GM12878 (cell line): Measurements from ENCODE around the gene ASMTL. TPM values are rescaled to one million over a fixed set of nuclear protein-coding genes. Genes with fewer than 3 reads are reported as not detected.

Experiments
- ATAC-seq: fragments of 200-7000 bp; cut with Tn5 transposase; 3 replicates; pipeline ENCODE4 v1.9.1; 2020; ENCODE audit warnings: mild to moderate bottlenecking, moderate library complexity
- BruUV-seq: library from RNA; stranded (reverse); fragments of 400-500 nt; replicated peaks from 2 replicates; lab custom pipeline; 2021; lab: Mats Ljungman, UMichigan
- CTCF ChIA-PET: fragments of 300-600 bp; sonication (Branson Sonifier 250); formaldehyde crosslinking; extraction: SDS; loops from one replicate; lab custom pipeline; 2021; ENCODE audit warnings: inconsistent platforms; lab: Yijun Ruan, JAX
- POLR2A ChIA-PET: fragments of 350-600 bp; formaldehyde crosslinking; extraction: SDS; loops from one replicate; lab custom pipeline; 2021; ENCODE audit warnings: inconsistent platforms; lab: Charles Lee
- RAD21 ChIA-PET: fragments of 300-600 bp; sonication (Branson Sonifier 250); formaldehyde crosslinking; loops from one replicate; lab custom pipeline; 2023; ENCODE audit warnings: antibody characterized with exemption; ENCODE audit not compliant: unreplicated experiment; lab: Charles Lee
- SMC1A ChIA-PET: fragments of 300-600 bp; sonication (Branson Sonifier 250); formaldehyde crosslinking; loops from one replicate; lab custom pipeline; 2023; ENCODE audit not compliant: unreplicated experiment, uncharacterized antibody; lab: Charles Lee
- DNase-seq: peaks from one replicate; pipeline ENCODE4 v3.0.0-alpha.2; 2011; ENCODE audit warnings: low read depth, low spot score
- FAIRE-seq: peaks from 3 replicates; lab custom pipeline; 2011; peaks lifted over from hg19 to GRCh38; lab: Jason Lieb, UNC
- H2AFZ ChIP-seq: 2 replicates; pipeline ENCODE4 v1.6.0; 2011; ENCODE audit warnings: low read depth, low read length, control low read depth; ENCODE audit not compliant: control insufficient read depth
- H3K27ac ChIP-seq: 2 replicates; pipeline ENCODE4 v1.5.1; 2011; ENCODE audit warnings: control low read depth; ENCODE audit not compliant: control insufficient read depth, insufficient read depth
- H3K27me3 ChIP-seq, 2 experiments: replicated peaks in 1 of 2; 2 replicates each; pipeline versions ENCODE4 v1.6.0 to v1.6.1; 2011; ENCODE audit warnings: low read length in 1 of 2; ENCODE audit not compliant: control insufficient read depth in 2 of 2, insufficient read depth in 2 of 2
- H3K36me3 ChIP-seq, 2 experiments: 2 replicates each; pipeline ENCODE4 v1.5.1; 2011; ENCODE audit warnings: low read length in 1 of 2; ENCODE audit not compliant: control insufficient read depth in 2 of 2, insufficient read depth in 2 of 2
- H3K4me1 ChIP-seq: 2 replicates; pipeline ENCODE4 v1.6.1; 2011; ENCODE audit warnings: mild to moderate bottlenecking, low read length, moderate library complexity, mixed read lengths; ENCODE audit not compliant: control insufficient read depth, insufficient read depth
- H3K4me2 ChIP-seq: 2 replicates; pipeline ENCODE4 v1.6.0; 2011; ENCODE audit warnings: control low read depth; ENCODE audit not compliant: control insufficient read depth, insufficient read depth
- H3K4me3 ChIP-seq: fragments of 200-600 bp; sonication (generic); 2 replicates; pipeline ENCODE4 v1.5.1; 2016
- H3K79me2 ChIP-seq: 2 replicates; pipeline ENCODE4 v1.6.0; 2011; ENCODE audit warnings: low read length; ENCODE audit not compliant: control insufficient read depth, insufficient read depth
- H3K9ac ChIP-seq: 2 replicates; pipeline ENCODE4 v1.8.0; 2011; ENCODE audit warnings: low read length, control low read depth, mixed read lengths; ENCODE audit not compliant: control insufficient read depth, insufficient read depth
- H3K9me3 ChIP-seq: replicated peaks from 3 replicates; pipeline ENCODE4 v1.5.1; 2011; ENCODE audit warnings: mild to moderate bottlenecking, low read length; ENCODE audit not compliant: control insufficient read depth, insufficient read depth
- H4K20me1 ChIP-seq: 2 replicates; pipeline ENCODE4 v1.6.0; 2011; ENCODE audit not compliant: control insufficient read depth, insufficient read depth
- EGR1 ChIP-seq, 2 experiments: IDR thresholded peaks; 1 replicate in 1 of 2; 2 replicates in 1 of 2; pipeline ENCODE4 v1.6.1; 2011 to 2012; ENCODE audit warnings: low read depth in 2 of 2, low read length in 2 of 2, borderline replicate concordance in 1 of 2, mild to moderate bottlenecking in 1 of 2, moderate library complexity in 1 of 2
- ELK1 ChIP-seq: IDR thresholded peaks from 2 replicates; pipeline ENCODE4 v1.6.1; 2012; ENCODE audit warnings: low read depth, low read length, improper control_type of control experiment
- POLR2AphosphoS5 ChIP-seq: IDR thresholded peaks from 2 replicates; pipeline ENCODE4 v1.6.1; 2011; ENCODE audit warnings: mild to moderate bottlenecking, low read length, inconsistent platforms
- RCOR1 ChIP-seq: conservative IDR thresholded peaks from 2 replicates; pipeline ENCODE4 v1.6.1; 2012; ENCODE audit warnings: low read depth, low read length, improper control_type of control experiment
- ZNF24 ChIP-seq: fragments of 450-650 bp; IDR thresholded peaks from 2 replicates; pipeline ENCODE4 v1.6.1; 2017; ENCODE audit warnings: antibody characterized with exemption, mild to moderate bottlenecking
- WGBS: methylation state at CpG from one replicate; pipeline ENCODE4 v1.1.6; 2016; ENCODE audit warnings: low lambda C conversion rate; ENCODE audit not compliant: insufficient replicate concordance, insufficient coverage; ENCODE audit errors: missing lambda C conversion rate; 5-methylcytosine and 5-hydroxymethylcytosine counted together
- in situ Hi-C: fragments of 300-500 bp; cut with MboI; formaldehyde crosslinking; loops from 9 replicates; pipeline ENCODE4 v1.14.3; 2018; ENCODE audit warnings: mixed read lengths
- intact Hi-C: fragments of 100-400 bp; cut with micrococcal nuclease; formaldehyde crosslinking; loops from one replicate; pipeline ENCODE4 v1.14.2; 2022; ENCODE audit not compliant: unreplicated experiment
- polyA plus RNA-seq, 11 experiments: library from polyadenylated mRNA; depleted of rRNA in 4 of 11; unstranded in 6 of 11; stranded (reverse) in 5 of 11; fragments of >200 nt; fragmentation: Nextera tagmentation in 4 of 11; fragmentation: Illumina TruSeq in 1 of 11; extraction: Ambion mirVana in 4 of 11; extraction: Trizol in 1 of 11; gene quantifications; 1 replicate in 1 of 11; 2 replicates in 10 of 11; pipeline versions ENCODE4 v1.2.1 to v1.2.3, GENCODE V29; 2011 to 2016; ENCODE audit warnings: inconsistent platforms in 2 of 11, missing spikeins in 2 of 11, low read depth in 1 of 11
- total RNA-seq, 4 experiments: library from RNA; depleted of rRNA in 3 of 4; stranded (reverse); fragments of >200 nt in 3 of 4; fragmentation: Illumina TruSeq in 1 of 4; extraction: Trizol in 1 of 4; gene quantifications; 2 replicates each; pipeline versions ENCODE4 v1.2.1 to v1.2.3, GENCODE V29; 2013 to 2021
- TF ChIP-seq, protein P1 (sequence below): fragments of 450-650 bp; IDR thresholded peaks from 2 replicates; pipeline ENCODE4 v1.6.1; 2016; ENCODE audit warnings: mild to moderate bottlenecking

ASMTL gene
- total and polyA plus RNA-seq, 10 of the 15 experiments (the other 5 are each of a cell fraction or from before 2014, with no cell fraction given): 1.6 to 51.9 (median 32.1) TPM

- ATAC-seq (no peak), FAIRE-seq (no peak), DNase-seq (no peak)
- no peak overlapping the region for H3K9ac ChIP-seq
- RAD21 ChIA-PET: no interaction called here
- peaks cover 36% of the 10 kb centered on the region for H3K79me2 ChIP-seq
- H3K4me2 ChIP-seq: peak overlapping the region; percentile 33; the same call in 1 of the 2 replicates
- CTCF ChIA-PET: no interaction called here
- H4K20me1 ChIP-seq: no peaks in the 10 kb centered on the region
- H2AFZ ChIP-seq: no peak overlapping the region
- no TSS peak for BruUV-seq
- in situ Hi-C loops: no loop called here
- H3K27ac ChIP-seq: no peak overlapping the region; the same call in 1 of the 2 replicates
- peaks cover 3% of the 10 kb centered on the region; the same call in 2 of the 3 replicates for H3K9me3 ChIP-seq
- intact Hi-C loops: no loop called here
- H3K27me3 ChIP-seq: no peaks in the 10 kb centered on the region
- no peak overlapping the region for H3K4me3 ChIP-seq
- POLR2A ChIA-PET: no interaction called here
- SMC1A ChIA-PET: no interaction called here
- peaks cover 15 to 27% of the 10 kb centered on the region in 2 experiments; a peak in 3 of 4 replicates for H3K36me3 ChIP-seq
- WGBS: 36% methylated on average over 3 of the region's 3 CpGs
- H3K4me1 ChIP-seq: peaks cover 45% of the 10 kb centered on the region
- TF ChIP-seq ZNF24 (no peak), RCOR1 (no peak), EGR1 (IDR thresholded peaks at IDR 0.05; ENCODE audit: borderline replicate concordance in 1 of 2, low read depth in 2 of 2, low read length in 2 of 2) (no peak), ELK1 (no peak), POLR2AphosphoS5 (no peak)
- TF ChIP-seq, protein P1, sequence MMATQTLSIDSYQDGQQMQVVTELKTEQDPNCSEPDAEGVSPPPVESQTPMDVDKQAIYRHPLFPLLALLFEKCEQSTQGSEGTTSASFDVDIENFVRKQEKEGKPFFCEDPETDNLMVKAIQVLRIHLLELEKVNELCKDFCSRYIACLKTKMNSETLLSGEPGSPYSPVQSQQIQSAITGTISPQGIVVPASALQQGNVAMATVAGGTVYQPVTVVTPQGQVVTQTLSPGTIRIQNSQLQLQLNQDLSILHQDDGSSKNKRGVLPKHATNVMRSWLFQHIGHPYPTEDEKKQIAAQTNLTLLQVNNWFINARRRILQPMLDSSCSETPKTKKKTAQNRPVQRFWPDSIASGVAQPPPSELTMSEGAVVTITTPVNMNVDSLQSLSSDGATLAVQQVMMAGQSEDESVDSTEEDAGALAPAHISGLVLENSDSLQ: peak; percentile 48; the same call in 1 of the 2 replicates
Observed at GRCh38 chrX:1488141-1488540, 35.4 kb upstream of the ASMTL start.
